HEK293 (cell line): Measurements from ENCODE around the gene TRIP10.

Experiments used
- HOXA7 ChIP-seq: sonication (generic); formaldehyde crosslinking; IDR thresholded peaks from 2 replicates; pipeline ENCODE4 v1.8.1; 2022; ENCODE audit warnings: missing genetic modification reagents, borderline replicate concordance
- IKZF3 ChIP-seq: fragments of 450-650 bp; IDR thresholded peaks from 2 replicates; pipeline ENCODE4 v1.5.0; 2018; ENCODE audit warnings: missing biosample characterization, mild to moderate bottlenecking, missing genetic modification characterization, moderate library complexity
- INSM2 ChIP-seq: fragments of 450-650 bp; formaldehyde crosslinking; IDR thresholded peaks from 2 replicates; pipeline ENCODE4 v1.5.1; 2016; ENCODE audit warnings: missing biosample characterization, missing genetic modification characterization
- KLF8 ChIP-seq: fragments of 450-650 bp; formaldehyde crosslinking; IDR thresholded peaks from 2 replicates; pipeline ENCODE4 v1.5.1; 2016; ENCODE audit warnings: missing biosample characterization, missing genetic modification characterization
- PRDM2 ChIP-seq: fragments of 450-650 bp; formaldehyde crosslinking; IDR thresholded peaks from 2 replicates; pipeline ENCODE4 v1.5.1; 2016; ENCODE audit warnings: missing biosample characterization, missing genetic modification characterization, borderline replicate concordance
- TRIM28 ChIP-seq: IDR thresholded peaks from 2 replicates; pipeline ENCODE4 v1.6.1; 2011; ENCODE audit warnings: low read length, control low read depth, borderline replicate concordance
- TSHZ1 ChIP-seq: fragments of 450-650 bp; formaldehyde crosslinking; IDR thresholded peaks from 2 replicates; pipeline ENCODE4 v1.5.1; 2016; ENCODE audit warnings: missing biosample characterization, missing genetic modification characterization, borderline replicate concordance
- ZBTB17 ChIP-seq: fragments of 450-650 bp; formaldehyde crosslinking; IDR thresholded peaks from 2 replicates; pipeline ENCODE4 v1.5.1; 2016; ENCODE audit warnings: missing biosample characterization, missing genetic modification characterization
- ZNF174 ChIP-seq: fragments of 450-650 bp; formaldehyde crosslinking; IDR thresholded peaks from 2 replicates; pipeline ENCODE4 v1.5.0; 2017; ENCODE audit warnings: missing biosample characterization, mild to moderate bottlenecking, missing genetic modification characterization
- ZNF223 ChIP-seq: fragments of 450-650 bp; formaldehyde crosslinking; IDR thresholded peaks from 2 replicates; pipeline ENCODE4 v1.5.1; 2016; ENCODE audit warnings: missing biosample characterization, missing genetic modification characterization
- ZNF341 ChIP-seq: fragments of 450-650 bp; formaldehyde crosslinking; IDR thresholded peaks from 2 replicates; pipeline ENCODE4; 2016; ENCODE audit warnings: low read depth, missing biosample characterization, missing genetic modification characterization
- ZNF398 ChIP-seq: fragments of 450-650 bp; formaldehyde crosslinking; IDR thresholded peaks from 2 replicates; pipeline ENCODE4 v1.5.1; 2017; ENCODE audit warnings: missing biosample characterization, missing genetic modification characterization
- ZNF404 ChIP-seq: fragments of 450-650 bp; formaldehyde crosslinking; IDR thresholded peaks from 2 replicates; pipeline ENCODE4 v1.5.1; 2017; ENCODE audit warnings: missing biosample characterization, missing genetic modification characterization
- ZNF416 ChIP-seq: fragments of 450-650 bp; formaldehyde crosslinking; IDR thresholded peaks from 2 replicates; pipeline ENCODE4 v1.5.1; 2016; ENCODE audit warnings: missing biosample characterization, missing genetic modification characterization
- ZNF433 ChIP-seq: fragments of 450-650 bp; formaldehyde crosslinking; IDR thresholded peaks from 2 replicates; pipeline ENCODE4 v1.5.1; 2016; ENCODE audit warnings: missing biosample characterization, missing genetic modification characterization, low read depth
- ZNF488 ChIP-seq: fragments of 450-650 bp; formaldehyde crosslinking; IDR thresholded peaks from 2 replicates; pipeline ENCODE4 v1.5.1; 2016; ENCODE audit warnings: missing biosample characterization, missing genetic modification characterization
- ZNF518A ChIP-seq: fragments of 450-650 bp; formaldehyde crosslinking; conservative IDR thresholded peaks from 2 replicates; pipeline ENCODE4 v1.5.1; 2016; ENCODE audit warnings: low read depth, missing biosample characterization, missing genetic modification characterization
- ZNF549 ChIP-seq: fragments of 450-650 bp; IDR thresholded peaks from 2 replicates; pipeline ENCODE4 v1.5.1; 2018; ENCODE audit warnings: missing biosample characterization, missing genetic modification characterization, mild to moderate bottlenecking, inconsistent platforms, moderate library complexity
- ZNF629 ChIP-seq: fragments of 450-650 bp; formaldehyde crosslinking; IDR thresholded peaks from 2 replicates; pipeline ENCODE4 v1.5.1; 2017; ENCODE audit warnings: missing biosample characterization, missing genetic modification characterization
- ZNF777 ChIP-seq: fragments of 450-650 bp; formaldehyde crosslinking; IDR thresholded peaks from 2 replicates; pipeline ENCODE4 v1.5.1; 2017; ENCODE audit warnings: missing biosample characterization, missing genetic modification characterization, borderline replicate concordance

Gene TRIP10

GRCh38 chr19:6736169-6736916, 3.1 kb upstream of the TRIP10 start (continued):
- TF ChIP-seq PRDM2 (tag by site-specific recombination) (no peak), ZNF398 (no peak), KLF8 (tag by site-specific recombination) (no peak; the same call in 1 of the 2 replicates), ZNF223 (tag by site-specific recombination) (no peak), HOXA7 (CRISPR knock-in tag) (no peak), INSM2 (tag by site-specific recombination) (no peak), ZNF341 (tag by site-specific recombination) (peak; percentile 97), ZNF488 (tag by site-specific recombination) (no peak), ZNF433 (tag by site-specific recombination) (no peak), ZNF629 (peak; percentile 61), TSHZ1 (tag by site-specific recombination) (no peak), ZNF549 (no peak), ZNF404 (no peak), ZNF518A (tag by site-specific recombination) (no peak), ZNF174 (tag by site-specific recombination) (no peak), IKZF3 (no peak), ZBTB17 (tag by site-specific recombination) (peak; percentile 86), TRIM28 (no peak), ZNF416 (tag by site-specific recombination) (no peak), ZNF777 (tag by site-specific recombination) (no peak)
